CD1c-positive myeloid dendritic cell (primary cell): ENCODE results near the gene SLC36A2.
"Not testable (repeated sequence)": the region's sequence is repeated elsewhere in the genome, so short reads cannot be mapped to it uniquely, and the experiment has no call there.

Source experiments
- DNase-seq: peaks from one replicate; pipeline ENCODE4 v3.0.0-alpha.2; 2016; ENCODE audit errors: extremely low spot score

The SLC36A2 gene

DNA sequence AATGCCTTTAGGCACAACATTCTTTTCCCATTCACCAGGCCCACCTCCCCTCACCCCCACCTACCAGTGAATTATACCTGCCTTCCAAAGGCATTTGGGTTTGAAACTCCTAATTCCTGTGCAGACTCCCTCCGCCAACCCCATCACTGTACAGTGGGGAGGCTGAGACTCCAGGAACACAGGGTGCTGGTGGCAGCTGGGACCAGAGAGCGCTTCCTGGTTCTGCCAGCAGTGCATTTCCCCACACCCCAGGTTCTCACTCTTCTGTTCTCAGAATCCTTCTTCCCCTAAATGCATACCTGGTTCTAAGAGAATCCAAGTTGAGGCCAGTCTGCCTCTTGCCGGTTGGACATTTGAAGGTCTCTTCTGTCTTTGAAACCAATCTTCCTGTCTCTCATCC, 21.1 kb downstream of the SLC36A2 start:
- no peak for DNase-seq

DNA sequence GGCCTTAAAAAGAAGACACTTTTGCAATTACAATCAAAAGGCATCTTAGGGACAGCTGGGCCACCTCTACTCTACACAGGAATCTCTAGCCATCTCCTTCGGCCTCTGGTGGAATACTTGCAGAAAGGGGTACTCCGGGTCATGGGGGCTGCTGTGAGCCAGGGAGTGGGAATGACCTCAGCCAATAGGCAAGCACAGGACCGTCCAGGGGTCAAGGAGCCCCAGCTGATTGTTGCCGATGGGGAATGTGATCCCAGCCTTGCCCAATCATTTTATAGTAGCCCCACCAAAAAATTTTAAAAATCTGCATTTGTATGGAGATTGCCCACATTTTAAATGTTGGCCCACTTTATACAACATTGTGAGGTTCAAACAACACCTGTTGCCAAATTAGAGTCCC, 26.9 kb downstream of the SLC36A2 start:
- DNase-seq, result no peak

DNA sequence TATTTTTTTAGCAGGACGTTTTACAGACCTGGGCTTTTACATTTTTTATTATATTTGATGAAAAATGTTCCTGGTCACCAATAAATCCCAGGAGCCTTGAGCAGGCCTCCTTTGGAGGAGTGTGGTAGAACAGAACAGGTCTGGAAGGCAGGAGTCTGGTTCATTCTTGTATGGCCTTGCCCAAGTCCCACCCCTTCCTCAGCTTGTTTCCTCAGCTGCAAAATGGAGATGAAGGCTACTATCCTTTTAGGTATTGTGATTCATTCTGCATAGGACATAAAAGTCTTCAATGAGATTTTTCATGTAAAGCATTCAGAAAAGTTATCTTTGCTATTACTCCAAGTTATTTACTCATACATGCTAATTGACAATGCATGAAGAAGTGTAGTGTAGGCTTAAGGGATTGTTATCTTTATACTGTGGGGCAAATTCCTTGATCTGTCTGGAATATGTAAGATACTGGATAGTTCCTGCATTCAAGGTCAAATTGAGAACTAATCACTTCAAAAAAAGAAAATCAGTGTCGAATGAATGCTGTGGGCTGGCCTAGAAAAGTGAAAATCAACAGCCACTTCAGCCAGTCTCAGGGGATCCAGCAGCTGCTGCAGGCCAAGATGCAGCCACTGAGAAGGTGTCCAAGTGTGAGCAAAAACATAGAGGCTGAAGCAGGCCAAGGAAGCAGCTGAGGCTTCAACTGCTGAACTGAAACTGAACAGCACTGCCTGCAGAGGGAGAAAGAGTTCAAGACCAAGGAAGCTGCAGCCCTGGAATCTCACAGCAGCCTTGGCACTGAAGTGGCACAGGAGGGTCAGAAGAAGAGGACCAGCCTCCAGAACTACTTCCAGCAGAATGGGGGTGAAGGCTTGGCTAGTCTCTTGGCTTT, 28.3 kb downstream of the SLC36A2 start:
- DNase-seq, result no peak

GRCh38 chr5:151317871-151318270, 29.5 kb downstream of the SLC36A2 start:
- no peak for DNase-seq

GRCh38 chr5:151315998-151316597, 31.3 kb downstream of the SLC36A2 start:
- DNase-seq, result peak; percentile 59

GRCh38 chr5:151313357-151313756, 34.0 kb downstream of the SLC36A2 start:
- no peak for DNase-seq

DNA sequence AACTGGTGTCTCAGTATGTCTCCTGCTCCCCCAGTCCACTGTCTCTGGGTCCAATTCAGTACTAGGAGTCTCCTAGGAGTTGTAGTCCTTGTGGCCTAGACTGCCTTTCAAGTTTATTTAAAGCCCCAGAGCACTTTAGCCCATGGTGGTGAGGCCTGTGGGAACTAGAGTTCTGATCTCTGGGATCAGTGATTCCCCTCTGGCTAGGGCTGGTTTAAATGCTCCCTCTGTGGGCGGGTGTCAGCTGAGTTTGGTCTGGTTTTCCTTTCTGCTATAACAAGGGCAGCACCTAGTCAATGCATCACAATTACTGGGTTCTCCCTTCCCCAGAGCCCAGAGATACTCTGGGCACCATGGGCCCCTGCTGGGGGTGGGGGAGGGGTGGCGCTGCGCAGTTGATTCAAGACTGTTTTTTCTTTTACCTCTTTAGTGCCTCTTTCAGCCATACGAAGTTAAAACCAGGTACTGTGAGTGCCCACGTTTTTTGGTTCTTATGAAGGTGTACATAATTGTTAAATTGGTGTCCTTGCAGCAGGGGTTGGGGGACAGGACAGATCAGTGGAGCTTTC, 34.5 kb downstream of the SLC36A2 start:
- DNase-seq, result no peak

DNA sequence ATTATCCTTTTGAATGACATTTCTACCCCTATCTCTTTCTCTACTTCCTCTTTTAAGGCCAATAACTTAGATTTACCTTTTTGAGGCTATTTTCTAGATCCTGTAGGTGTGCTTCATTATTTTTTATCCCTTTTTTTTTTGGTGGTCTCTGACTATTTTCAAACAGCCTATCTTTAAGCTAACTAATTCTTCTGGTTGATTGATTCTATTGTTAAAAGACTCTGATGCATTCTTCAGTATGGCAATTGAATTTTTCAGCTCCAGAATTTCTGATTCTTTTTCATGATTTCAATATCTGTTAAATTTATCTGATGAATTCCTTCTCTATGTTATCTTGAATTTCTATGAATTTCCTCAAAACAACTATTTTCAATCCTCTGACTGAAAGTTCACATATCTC, 36.4 kb downstream of the SLC36A2 start:
- no peak for DNase-seq

GRCh38 chr5:151309821-151310220, 37.5 kb downstream of the SLC36A2 start:
- DNase-seq, result not testable (repeated sequence)

GRCh38 chr5:151309266-151309665, 38.1 kb downstream of the SLC36A2 start:
- not testable (repeated sequence) for DNase-seq

DNA sequence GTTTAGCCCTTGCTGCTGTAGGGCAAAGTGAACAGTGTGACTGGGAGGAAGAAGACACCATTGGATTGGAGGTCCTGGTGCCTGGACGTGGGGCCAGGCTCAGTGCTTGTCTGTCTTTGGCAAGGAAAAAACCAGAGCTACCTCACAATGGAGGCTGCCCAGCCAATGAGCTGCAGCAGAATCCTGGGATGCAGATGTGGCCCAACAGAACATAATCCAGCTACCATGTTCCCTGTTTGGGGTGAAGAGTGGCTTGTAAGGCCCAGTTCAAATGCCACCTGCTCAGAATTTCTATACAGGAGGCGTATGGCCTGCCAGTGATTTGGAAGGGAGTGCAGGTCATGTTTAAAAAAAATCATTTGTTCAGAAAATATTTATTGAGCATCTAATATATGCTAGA, 43.7 kb downstream of the SLC36A2 start, which contains the start of gene SLC36A3:
Gene SLC36A3 (minus strand): TSS at position 101 of the 400 bp plus-strand sequence. CDS start 412 bp downstream, outside the sequence.
- DNase-seq, result no peak

DNA sequence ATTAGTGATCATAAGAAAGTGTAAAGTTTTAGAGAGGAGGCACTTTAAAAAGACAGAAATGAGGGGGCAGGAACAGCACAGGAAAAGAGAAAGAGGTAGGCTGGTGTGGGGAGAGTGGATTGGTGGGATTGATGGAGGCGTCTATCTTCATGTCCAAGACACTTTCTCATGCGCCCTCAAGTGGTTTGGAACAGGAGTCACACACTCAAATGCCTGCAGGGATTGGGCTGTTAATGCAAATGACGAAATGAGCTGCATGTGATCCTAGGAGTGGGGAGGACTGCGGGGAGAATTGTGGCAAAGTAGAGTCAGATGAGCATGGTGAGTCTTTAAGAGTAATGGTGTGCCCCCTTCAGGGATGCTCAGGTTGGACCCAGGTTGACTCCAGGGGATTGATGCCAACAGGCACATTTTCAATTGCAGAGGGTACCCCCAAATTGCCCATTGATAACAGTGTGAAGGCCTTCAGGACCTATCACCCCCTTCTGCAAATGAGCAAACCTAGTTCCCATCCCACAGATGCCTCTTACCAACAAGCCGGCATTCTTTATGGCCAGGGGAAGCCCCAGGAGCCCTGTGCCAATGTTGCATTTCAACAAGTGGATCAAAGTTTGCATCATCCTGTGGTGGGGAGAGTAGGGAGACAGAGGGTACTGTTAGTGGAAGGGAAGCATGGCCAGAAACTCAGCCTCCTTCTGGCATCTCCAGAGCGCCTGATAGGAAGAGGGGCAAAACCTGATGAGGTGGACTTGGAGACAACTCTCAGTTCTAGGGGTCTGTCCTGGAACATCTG, 49.1 kb downstream of the SLC36A2 start:
- DNase-seq, result peak; percentile 68

- DNase-seq, result no peak
These were observed 50.4 kb downstream of the SLC36A2 start for GRCh38 chr5:151296974-151297373.

GRCh38 chr5:151296478-151296830, 50.9 kb downstream of the SLC36A2 start:
- no peak for DNase-seq

- DNase-seq, result peak; percentile 14
These were observed 51.4 kb downstream of the SLC36A2 start for GRCh38 chr5:151295791-151296477.

GRCh38 chr5:151295138-151295537, 52.2 kb downstream of the SLC36A2 start:
- DNase-seq, result no peak

DNA sequence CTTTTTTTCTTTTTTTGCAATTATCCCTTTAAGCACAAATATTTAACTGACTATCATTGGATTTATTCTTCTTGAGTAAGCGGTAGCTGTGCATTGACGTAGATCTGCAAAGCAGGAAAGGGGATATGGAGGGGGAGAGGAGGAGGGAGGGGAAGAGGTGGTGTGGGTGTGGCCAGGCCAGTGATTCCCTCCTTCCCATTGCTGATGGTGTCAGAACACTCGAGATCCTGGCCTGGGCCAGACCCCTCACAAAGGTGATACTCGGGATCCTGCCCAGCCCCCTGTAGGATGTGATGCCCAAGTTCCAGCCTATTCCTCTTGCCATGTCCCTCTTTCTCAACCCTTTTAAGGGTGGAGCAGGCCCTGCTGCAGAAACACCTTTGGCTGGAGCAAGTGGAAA, 53.7 kb downstream of the SLC36A2 start:
- DNase-seq, result no peak

DNA sequence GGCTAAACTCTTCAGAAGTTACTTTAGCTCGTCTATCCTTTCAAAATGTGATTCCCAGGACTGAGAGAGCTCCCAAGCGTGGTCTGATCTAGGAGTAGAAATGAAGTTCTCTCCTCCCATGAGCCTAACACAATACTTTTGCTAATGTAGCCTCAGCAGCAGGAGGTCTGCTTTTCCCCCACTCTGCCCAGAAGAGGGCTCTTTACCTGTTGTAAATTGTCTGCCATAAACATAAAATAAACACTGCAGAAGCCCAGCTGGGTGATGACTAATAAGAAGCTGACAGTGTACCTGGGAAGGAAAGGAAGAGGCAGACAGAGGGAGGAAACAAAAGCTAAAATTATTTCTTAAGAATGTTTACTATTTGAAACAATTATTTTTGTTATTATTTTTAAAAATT, 59.2 kb downstream of the SLC36A2 start:
- no peak for DNase-seq

DNA sequence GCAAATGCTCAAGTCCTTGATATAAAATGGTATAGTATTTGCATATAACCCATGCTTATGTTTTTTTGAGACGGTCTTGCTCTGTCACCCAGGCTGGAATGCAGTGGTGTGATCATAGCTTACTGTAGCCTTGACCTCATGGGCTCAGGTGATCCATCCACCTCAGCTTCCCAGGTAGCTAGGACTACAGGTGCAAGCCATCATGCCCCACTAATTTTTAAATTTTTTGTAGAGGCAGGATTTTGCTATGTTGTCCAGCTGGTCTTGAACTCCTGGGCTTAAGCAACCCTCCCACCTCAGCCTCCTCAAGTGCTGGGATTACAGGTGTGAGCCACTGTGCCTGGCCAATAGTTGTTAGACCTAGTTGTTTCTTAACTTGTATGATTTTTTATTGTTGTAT, 61.1 kb downstream of the SLC36A2 start:
- no peak for DNase-seq

- DNase-seq, result no peak
These were observed 61.7 kb downstream of the SLC36A2 start for GRCh38 chr5:151285683-151286082.

DNA sequence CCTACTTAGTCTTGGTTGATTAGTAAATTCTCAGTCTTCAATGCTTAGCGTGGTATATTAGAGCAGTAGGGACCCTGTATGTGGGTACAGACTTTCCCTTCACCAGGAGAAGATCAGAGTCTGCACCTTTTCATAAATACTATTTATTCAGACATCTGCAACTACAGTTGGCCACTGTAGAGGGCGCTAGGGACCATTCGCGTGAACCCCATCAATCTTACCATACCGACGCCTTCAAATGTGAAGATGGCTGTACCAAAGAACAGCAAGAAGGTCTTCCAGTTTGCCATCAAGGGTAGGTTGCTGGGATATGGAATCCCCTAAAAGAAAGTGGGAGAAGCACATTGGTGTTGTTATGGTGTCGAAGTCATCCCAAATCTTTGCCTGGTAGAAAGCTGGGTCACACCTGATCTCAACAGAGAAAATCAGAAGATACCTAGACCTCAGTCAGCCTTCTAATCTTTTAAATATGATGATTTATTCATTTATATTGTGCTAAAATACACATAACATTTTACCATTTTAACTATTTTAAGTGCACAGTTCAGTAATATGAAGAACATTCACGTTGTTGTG, 62.9 kb downstream of the SLC36A2 start:
- peak; percentile 9 for DNase-seq
